Central memory CD8-positive, alpha-beta T cell (primary cell): Measurements from ENCODE around the gene AGAP3.

Source experiments
- ATAC-seq: fragments of 150-1000 bp; cut with Tn5 transposase; replicated peaks from 2 replicates; pipeline ENCODE4 v1.10.0; 2022; ENCODE audit warnings: mild to moderate bottlenecking, moderate FRiP score, moderate number of reproducible peaks; ENCODE audit not compliant: poor library complexity, severe bottlenecking; ENCODE audit errors: extremely low read depth
- DNase-seq, 2 donors: peaks; one replicate each; pipeline ENCODE4 v3.0.0; 2021; ENCODE audit warnings: low spot score in 2 of 2
- H3K27ac Mint-ChIP-seq: one replicate; pipeline ENCODE4 v1.8.0; 2022; ENCODE audit warnings: low read depth, mild to moderate bottlenecking, moderate library complexity, mixed read lengths
- H3K27me3 Mint-ChIP-seq: one replicate; pipeline ENCODE4 v1.8.0; 2022; ENCODE audit warnings: mixed read lengths
- H3K36me3 Mint-ChIP-seq: one replicate; pipeline ENCODE4 v1.8.0; 2022; ENCODE audit warnings: mild to moderate bottlenecking, moderate library complexity, mixed read lengths; ENCODE audit not compliant: insufficient read depth
- H3K4me1 Mint-ChIP-seq: one replicate; pipeline ENCODE4 v1.8.0; 2022; ENCODE audit warnings: mixed read lengths
- H3K4me3 Mint-ChIP-seq: one replicate; pipeline ENCODE4 v1.8.0; 2022; ENCODE audit warnings: mild to moderate bottlenecking, moderate library complexity, mixed read lengths
- H3K9me3 Mint-ChIP-seq: one replicate; pipeline ENCODE4 v1.8.0; 2022; ENCODE audit warnings: mixed read lengths

Gene AGAP3

DNA sequence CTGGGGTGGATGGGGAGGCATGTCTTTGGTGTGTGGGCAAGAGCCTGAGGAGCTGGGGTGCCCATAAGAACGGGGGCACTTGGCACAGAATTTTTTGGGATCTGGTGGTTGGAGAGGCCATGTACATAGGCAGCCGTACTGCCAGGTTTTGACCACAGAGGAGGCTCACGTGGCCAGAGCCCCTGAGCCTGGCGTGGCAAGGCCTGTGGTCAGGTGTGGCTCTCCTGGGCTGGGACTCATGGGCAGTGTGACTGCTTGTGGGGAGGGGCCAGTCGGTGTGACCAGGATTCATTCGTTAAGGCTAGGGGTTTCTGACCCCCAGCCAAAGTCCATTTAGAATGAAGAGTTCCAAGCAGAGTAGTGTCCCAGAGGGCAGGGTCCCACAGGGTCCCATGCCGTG lies 38.2 kb downstream of the AGAP3 start:
- Mint-ChIP-seq H3K36me3 (peaks cover 11% of the 10 kb centered on the region), H3K4me3 (no peak overlapping the region), H3K27me3 (no peaks in the 10 kb centered on the region), H3K9me3 (no peaks in the 10 kb centered on the region), H3K27ac (no peak overlapping the region), H3K4me1 (peaks cover 9% of the 10 kb centered on the region)
- DNase-seq (no peak), ATAC-seq (no peak)

DNA sequence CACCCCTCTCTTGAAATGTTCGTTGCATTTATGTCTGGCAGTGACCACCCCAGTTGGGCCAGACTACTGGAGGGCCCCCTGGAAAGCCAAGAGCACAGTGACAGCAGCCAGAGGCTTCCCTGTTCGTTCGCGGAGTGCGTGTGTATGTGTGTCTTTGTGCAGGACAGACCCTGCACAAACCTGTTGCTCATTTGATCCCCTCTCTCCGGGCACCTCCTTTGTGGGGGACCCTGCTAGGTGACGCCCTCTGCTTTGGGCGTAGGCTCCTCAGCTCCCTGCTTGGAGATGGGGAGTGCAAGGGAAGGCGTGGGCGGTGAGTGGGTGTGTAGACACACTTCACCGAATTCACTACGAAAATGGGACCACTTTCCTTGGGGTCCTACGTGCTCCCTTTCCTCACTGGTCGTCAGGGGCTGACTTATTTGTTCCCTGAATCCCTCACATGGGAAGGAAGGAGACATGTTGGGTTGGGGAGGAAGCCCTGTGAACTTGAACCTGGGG lies 38.7 kb downstream of the AGAP3 start:
- Mint-ChIP-seq H3K4me1 (peaks cover 9% of the 10 kb centered on the region), H3K4me3 (no peak overlapping the region), H3K27ac (no peak overlapping the region), H3K9me3 (no peaks in the 10 kb centered on the region), H3K36me3 (peaks cover 8% of the 10 kb centered on the region), H3K27me3 (no peaks in the 10 kb centered on the region)
- DNase-seq (no peak), ATAC-seq (no peak)

DNA sequence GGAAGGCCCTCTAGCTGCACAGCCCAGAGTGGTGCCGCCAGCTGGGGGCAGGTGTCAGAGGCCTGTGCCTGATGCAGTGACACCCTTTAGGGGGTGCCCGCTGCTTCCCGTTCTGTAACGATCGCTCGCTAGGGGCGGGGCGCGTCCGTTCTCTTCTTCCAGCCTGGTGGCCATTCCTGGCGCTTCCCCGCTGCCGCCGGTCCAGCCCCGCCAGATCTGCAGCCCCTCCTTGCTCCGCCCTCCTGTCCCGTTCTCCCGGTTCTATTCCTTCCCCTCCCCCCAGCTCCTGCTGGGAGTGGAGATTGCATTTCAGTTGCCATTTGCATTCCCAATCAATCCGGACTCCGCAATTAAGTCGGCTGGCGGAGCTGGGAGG lies 39.2 kb downstream of the AGAP3 start:
- H3K36me3 Mint-ChIP-seq: peaks cover 8% of the 10 kb centered on the region
- H3K9me3 Mint-ChIP-seq: no peaks in the 10 kb centered on the region
- H3K27me3 Mint-ChIP-seq: no peaks in the 10 kb centered on the region
- H3K4me1 Mint-ChIP-seq: peaks cover 9% of the 10 kb centered on the region
- ATAC-seq (no peak), DNase-seq (no peak)
- no peak overlapping the region for H3K4me3 Mint-ChIP-seq
- H3K27ac Mint-ChIP-seq: no peak overlapping the region

- Mint-ChIP-seq H3K4me3 (no peak overlapping the region), H3K27ac (no peak overlapping the region), H3K27me3 (no peaks in the 10 kb centered on the region), H3K36me3 (peaks cover 8% of the 10 kb centered on the region), H3K4me1 (peaks cover 9% of the 10 kb centered on the region), H3K9me3 (no peaks in the 10 kb centered on the region)
- no peak for DNase-seq
- ATAC-seq: no peak
These were observed 39.7 kb downstream of the AGAP3 start for GRCh38 chr7:151125846-151126481.

- Mint-ChIP-seq H3K27ac (no peak overlapping the region), H3K27me3 (no peaks in the 10 kb centered on the region), H3K4me3 (no peak overlapping the region), H3K9me3 (no peaks in the 10 kb centered on the region), H3K4me1 (peaks cover 9% of the 10 kb centered on the region), H3K36me3 (peaks cover 6% of the 10 kb centered on the region)
- ATAC-seq (no peak), DNase-seq (no peak)
These were observed 40.3 kb downstream of the AGAP3 start for GRCh38 chr7:151126491-151127137.

DNA sequence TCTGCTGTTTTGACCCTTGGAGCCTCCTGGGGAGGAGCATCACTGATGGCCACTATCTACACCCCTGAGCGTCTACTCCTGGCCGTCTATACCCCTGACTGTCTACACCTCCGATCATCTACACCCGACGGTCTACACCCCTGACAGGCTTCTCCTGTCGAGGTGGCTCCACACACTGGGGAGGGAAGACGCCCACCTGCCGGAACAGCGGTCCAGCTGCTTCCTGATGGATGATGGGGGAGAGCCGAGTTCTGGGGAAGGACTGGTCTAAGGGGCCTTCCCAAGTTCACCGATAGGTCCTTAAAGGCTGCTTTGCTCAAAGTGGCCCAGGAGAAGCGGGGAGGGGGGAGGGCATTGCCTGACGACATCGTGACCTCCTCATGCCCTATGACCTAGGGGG lies 41.9 kb downstream of the AGAP3 start:
- Mint-ChIP-seq H3K4me3 (no peak overlapping the region), H3K36me3 (peaks cover 5% of the 10 kb centered on the region), H3K9me3 (no peaks in the 10 kb centered on the region), H3K27me3 (no peaks in the 10 kb centered on the region), H3K27ac (no peak overlapping the region), H3K4me1 (peaks cover 9% of the 10 kb centered on the region)
- ATAC-seq: no peak
- no peak for DNase-seq

DNA sequence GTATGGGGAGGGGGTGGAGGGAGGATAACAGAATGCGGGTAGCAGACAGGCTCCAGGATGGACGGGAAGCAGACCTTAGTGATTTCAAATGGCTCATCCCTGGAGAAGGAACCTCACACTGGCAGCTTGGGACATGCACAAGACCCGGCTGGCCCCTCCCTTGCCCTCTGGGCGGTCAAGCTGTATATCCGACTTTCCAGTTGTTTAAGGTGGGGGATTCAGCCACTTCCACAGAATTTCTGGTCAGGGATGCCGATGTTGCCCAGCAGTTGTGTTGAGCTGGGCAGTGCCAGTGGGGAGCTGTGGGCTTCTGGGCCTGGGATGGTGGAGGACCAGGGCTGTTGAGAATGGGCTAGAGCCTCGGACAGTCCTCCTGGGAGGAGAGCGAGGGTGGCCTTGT lies 42.4 kb downstream of the AGAP3 start:
- DNase-seq (no peak), ATAC-seq (no peak)
- H3K36me3 Mint-ChIP-seq: peaks cover under 1% of the 10 kb centered on the region
- H3K27ac Mint-ChIP-seq: no peak overlapping the region
- H3K27me3 Mint-ChIP-seq: no peaks in the 10 kb centered on the region
- peaks cover 5% of the 10 kb centered on the region for H3K4me1 Mint-ChIP-seq
- H3K9me3 Mint-ChIP-seq: no peaks in the 10 kb centered on the region
- no peak overlapping the region for H3K4me3 Mint-ChIP-seq

DNA sequence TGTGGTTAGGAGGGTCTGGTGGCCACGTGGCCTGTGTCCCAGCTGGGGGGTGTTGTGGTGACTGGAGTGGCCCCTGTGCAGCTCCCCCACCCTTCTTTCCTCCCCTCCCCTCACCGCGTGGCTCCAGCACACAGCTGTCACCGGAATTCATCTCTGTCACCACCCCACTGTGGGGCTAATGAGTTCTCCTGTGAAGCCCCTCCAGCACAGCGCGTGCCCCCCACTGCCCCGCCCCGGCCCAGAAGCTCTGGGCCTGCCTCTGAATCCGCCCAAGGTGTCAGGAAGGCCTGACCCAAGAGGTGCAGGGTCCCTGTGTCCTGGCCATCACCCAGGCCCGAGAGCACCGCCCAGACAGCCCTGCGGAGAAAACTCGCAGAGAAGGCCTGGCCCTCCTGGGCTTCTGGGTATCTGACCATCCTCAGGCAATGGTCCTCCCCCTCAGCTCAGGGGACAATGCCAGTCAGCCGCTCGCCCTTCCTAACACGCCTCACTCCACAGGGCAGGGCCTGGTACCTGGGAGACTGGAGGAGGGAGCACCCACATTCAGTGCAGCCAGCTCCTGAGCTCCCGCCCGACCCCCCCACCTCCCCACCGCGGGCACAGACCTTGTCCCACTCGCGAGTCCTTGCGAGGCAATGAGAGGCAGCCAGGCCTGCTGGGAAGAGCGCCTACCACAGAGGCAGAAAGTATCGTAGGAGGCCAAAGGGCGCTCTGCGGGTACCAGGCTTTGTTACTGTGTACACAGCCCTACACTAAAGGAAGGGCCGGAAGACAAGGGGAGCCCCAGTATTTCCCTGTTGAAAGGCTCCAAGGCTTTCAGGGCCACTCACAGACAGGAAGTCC lies 43.1 kb downstream of the AGAP3 start:
- Mint-ChIP-seq H3K36me3 (no peaks in the 10 kb centered on the region), H3K27me3 (no peaks in the 10 kb centered on the region), H3K27ac (no peak overlapping the region), H3K9me3 (no peaks in the 10 kb centered on the region), H3K4me1 (no peaks in the 10 kb centered on the region), H3K4me3 (no peak overlapping the region)
- no peak for DNase-seq
- no peak for ATAC-seq

DNA sequence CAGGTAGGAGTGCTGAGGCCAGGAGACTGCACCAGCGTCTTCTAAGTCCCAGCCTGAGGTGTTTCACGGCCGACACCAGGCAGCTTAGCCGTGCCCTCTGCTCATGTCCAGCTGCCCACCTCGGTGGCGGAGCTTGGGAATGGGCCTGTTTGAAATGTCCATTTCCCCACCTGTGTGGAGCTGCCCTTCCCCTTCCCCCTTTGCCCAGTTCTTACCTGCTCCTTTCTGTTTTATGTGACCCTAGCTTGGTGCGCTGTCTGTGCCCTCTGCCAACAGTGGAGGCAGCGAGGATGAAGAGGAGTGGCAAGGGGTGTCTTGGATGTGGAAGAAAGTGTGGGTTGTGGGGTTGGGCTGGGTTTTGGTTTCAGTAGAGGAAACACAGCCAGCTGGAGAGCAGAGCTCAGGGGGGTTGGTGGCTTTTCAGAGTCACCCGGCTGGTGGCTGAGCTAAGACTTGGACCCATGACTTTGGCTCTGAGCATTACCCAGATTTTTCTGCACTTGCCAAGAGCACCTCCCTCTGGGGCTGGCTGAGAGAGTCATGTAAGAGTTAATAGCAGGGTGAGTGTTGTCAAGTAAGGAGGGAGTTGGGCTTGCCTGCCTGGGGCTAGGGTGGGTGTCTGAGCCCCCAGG lies 43.8 kb downstream of the AGAP3 start:
- H3K4me1 Mint-ChIP-seq: no peaks in the 10 kb centered on the region
- H3K27me3 Mint-ChIP-seq: no peaks in the 10 kb centered on the region
- DNase-seq (no peak), ATAC-seq (no peak)
- no peaks in the 10 kb centered on the region for H3K36me3 Mint-ChIP-seq
- H3K4me3 Mint-ChIP-seq: no peak overlapping the region
- no peak overlapping the region for H3K27ac Mint-ChIP-seq
- H3K9me3 Mint-ChIP-seq: no peaks in the 10 kb centered on the region

- ATAC-seq (no peak), DNase-seq (no peak)
- Mint-ChIP-seq H3K27me3 (no peaks in the 10 kb centered on the region), H3K9me3 (no peaks in the 10 kb centered on the region), H3K4me3 (no peak overlapping the region), H3K27ac (no peak overlapping the region), H3K36me3 (no peaks in the 10 kb centered on the region), H3K4me1 (no peaks in the 10 kb centered on the region)
These were observed 44.5 kb downstream of the AGAP3 start for GRCh38 chr7:151130741-151131157.

- Mint-ChIP-seq H3K36me3 (no peaks in the 10 kb centered on the region), H3K27ac (no peak overlapping the region), H3K4me1 (no peaks in the 10 kb centered on the region), H3K9me3 (no peaks in the 10 kb centered on the region), H3K4me3 (no peak overlapping the region), H3K27me3 (no peaks in the 10 kb centered on the region)
- ATAC-seq: no peak
- no peak for DNase-seq
These were observed 44.9 kb downstream of the AGAP3 start for GRCh38 chr7:151131224-151131591.

DNA sequence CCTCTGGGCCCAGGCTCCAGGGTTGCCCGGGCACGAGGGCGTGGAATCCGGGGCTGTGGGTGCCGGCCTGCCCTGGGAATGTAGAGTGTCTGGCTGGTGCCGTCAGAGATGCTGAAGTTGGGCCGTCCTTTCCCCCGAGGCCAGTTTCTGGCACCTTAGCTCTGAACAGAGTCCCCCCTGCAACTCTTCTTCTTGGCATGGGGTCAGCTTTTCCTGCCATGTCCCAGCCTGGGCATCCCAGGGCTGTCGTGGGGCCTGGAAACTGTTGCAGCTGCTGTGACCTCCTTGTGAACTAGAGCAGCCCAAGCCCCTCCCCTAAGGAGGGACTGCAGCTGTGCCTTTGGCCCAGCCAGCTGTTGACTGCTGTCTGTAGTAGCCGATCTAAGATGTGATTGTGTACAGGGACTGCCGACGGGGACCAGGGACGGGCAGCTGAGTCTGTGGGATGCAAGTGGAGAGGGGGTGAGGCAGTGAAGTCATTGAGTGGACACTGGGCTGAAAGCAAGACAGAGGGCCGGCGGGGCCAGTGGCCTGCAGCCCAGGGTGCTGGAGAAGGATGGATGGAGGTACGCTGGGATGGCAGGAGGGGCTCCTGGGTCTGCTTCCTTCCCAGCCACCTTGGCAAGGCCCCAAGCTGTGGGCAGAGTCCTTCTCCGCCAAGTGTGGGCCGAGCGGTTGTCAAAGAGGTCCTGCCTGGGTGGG lies 45.5 kb downstream of the AGAP3 start:
- Mint-ChIP-seq H3K27me3 (no peaks in the 10 kb centered on the region), H3K36me3 (no peaks in the 10 kb centered on the region), H3K27ac (no peak overlapping the region), H3K4me3 (no peak overlapping the region), H3K9me3 (no peaks in the 10 kb centered on the region), H3K4me1 (no peaks in the 10 kb centered on the region)
- ATAC-seq: no peak
- no peak for DNase-seq
